ENCODE results near the gene WDR7.

WDR7 gene

GRCh38 chr18:56696966-56697365 lies 45.8 kb downstream of the WDR7 start:
- DNase-seq (ENCODE audit: low spot score) (no peak), ATAC-seq (ENCODE audit: low read depth) (peak; percentile 53; the same call in 1 of the 3 replicates)
- TF ChIP-seq CTCF (IDR thresholded peaks at IDR 0.05; ENCODE audit: poor library complexity, severe bottlenecking), result no peak
- no peaks in the 10 kb centered on the region for H3K27me3 ChIP-seq (ENCODE audit: insufficient read depth, poor library complexity, severe bottlenecking)
- H3K36me3 ChIP-seq (ENCODE audit: low read depth), result peaks cover 5% of the 10 kb centered on the region; the same call in 1 of the 2 replicates
- no peaks in the 10 kb centered on the region for H3K4me1 ChIP-seq (ENCODE audit: insufficient read depth, poor library complexity, severe bottlenecking)
- H3K9me3 ChIP-seq (ENCODE audit: severe bottlenecking), result no peaks in the 10 kb centered on the region
- no peak overlapping the region for H3K4me3 ChIP-seq (ENCODE audit: severe bottlenecking)
- no peak overlapping the region for H3K27ac ChIP-seq (ENCODE audit: poor library complexity, severe bottlenecking)

GRCh38 chr18:56702946-56703345 lies 51.8 kb downstream of the WDR7 start:
- Histone ChIP-seq H3K4me3 (ENCODE audit: severe bottlenecking) (no peak overlapping the region), H3K4me1 (ENCODE audit: insufficient read depth, poor library complexity, severe bottlenecking) (no peaks in the 10 kb centered on the region), H3K27ac (ENCODE audit: poor library complexity, severe bottlenecking) (no peak overlapping the region), H3K27me3 (ENCODE audit: insufficient read depth, poor library complexity, severe bottlenecking) (no peaks in the 10 kb centered on the region), H3K9me3 (ENCODE audit: severe bottlenecking) (no peaks in the 10 kb centered on the region), H3K36me3 (ENCODE audit: low read depth) (no peaks in the 10 kb centered on the region)
- DNase-seq (ENCODE audit: low spot score) (no peak), ATAC-seq (ENCODE audit: low read depth) (peak; percentile 23; the same call in 1 of the 3 replicates)
- peak; percentile 66 for TF ChIP-seq CTCF (IDR thresholded peaks at IDR 0.05; ENCODE audit: poor library complexity, severe bottlenecking)

GRCh38 chr18:56709463-56709862 lies 58.3 kb downstream of the WDR7 start:
- Histone ChIP-seq H3K27me3 (ENCODE audit: insufficient read depth, poor library complexity, severe bottlenecking) (no peaks in the 10 kb centered on the region), H3K9me3 (ENCODE audit: severe bottlenecking) (no peaks in the 10 kb centered on the region), H3K27ac (ENCODE audit: poor library complexity, severe bottlenecking) (no peak overlapping the region), H3K4me1 (ENCODE audit: insufficient read depth, poor library complexity, severe bottlenecking) (no peaks in the 10 kb centered on the region), H3K4me3 (ENCODE audit: severe bottlenecking) (no peak overlapping the region), H3K36me3 (ENCODE audit: low read depth) (no peaks in the 10 kb centered on the region)
- TF ChIP-seq CTCF (IDR thresholded peaks at IDR 0.05; ENCODE audit: poor library complexity, severe bottlenecking), result peak; percentile 66
- ATAC-seq (ENCODE audit: low read depth) (peak; percentile 99), DNase-seq (ENCODE audit: low spot score) (no peak)

- Histone ChIP-seq H3K4me3 (ENCODE audit: severe bottlenecking) (no peak overlapping the region), H3K27me3 (ENCODE audit: insufficient read depth, poor library complexity, severe bottlenecking) (no peaks in the 10 kb centered on the region), H3K36me3 (ENCODE audit: low read depth) (no peaks in the 10 kb centered on the region), H3K27ac (ENCODE audit: poor library complexity, severe bottlenecking) (no peak overlapping the region), H3K9me3 (ENCODE audit: severe bottlenecking) (no peaks in the 10 kb centered on the region), H3K4me1 (ENCODE audit: insufficient read depth, poor library complexity, severe bottlenecking) (no peaks in the 10 kb centered on the region)
- DNase-seq (ENCODE audit: low spot score) (no peak), ATAC-seq (ENCODE audit: low read depth) (no peak)
- TF ChIP-seq CTCF (IDR thresholded peaks at IDR 0.05; ENCODE audit: poor library complexity, severe bottlenecking), result no peak
Observed at GRCh38 chr18:56711708-56712445, 60.7 kb downstream of the WDR7 start.

GRCh38 chr18:56712761-56713160 lies 61.6 kb downstream of the WDR7 start:
- H3K27ac ChIP-seq (ENCODE audit: poor library complexity, severe bottlenecking), result no peak overlapping the region
- H3K36me3 ChIP-seq (ENCODE audit: low read depth), result no peaks in the 10 kb centered on the region
- DNase-seq (ENCODE audit: low spot score), result no peak
- H3K9me3 ChIP-seq (ENCODE audit: severe bottlenecking), result no peaks in the 10 kb centered on the region
- TF ChIP-seq CTCF (IDR thresholded peaks at IDR 0.05; ENCODE audit: poor library complexity, severe bottlenecking), result no peak
- no peak overlapping the region for H3K4me3 ChIP-seq (ENCODE audit: severe bottlenecking)
- no peaks in the 10 kb centered on the region for H3K27me3 ChIP-seq (ENCODE audit: insufficient read depth, poor library complexity, severe bottlenecking)
- no peak for ATAC-seq (ENCODE audit: low read depth)
- no peaks in the 10 kb centered on the region for H3K4me1 ChIP-seq (ENCODE audit: insufficient read depth, poor library complexity, severe bottlenecking)
